ENCODE data around the gene ANP32D.
"Not testable (repeated sequence)": the region's sequence is repeated elsewhere in the genome, so short reads cannot be mapped to it uniquely, and the experiment has no call there.

ANP32D gene

DNA sequence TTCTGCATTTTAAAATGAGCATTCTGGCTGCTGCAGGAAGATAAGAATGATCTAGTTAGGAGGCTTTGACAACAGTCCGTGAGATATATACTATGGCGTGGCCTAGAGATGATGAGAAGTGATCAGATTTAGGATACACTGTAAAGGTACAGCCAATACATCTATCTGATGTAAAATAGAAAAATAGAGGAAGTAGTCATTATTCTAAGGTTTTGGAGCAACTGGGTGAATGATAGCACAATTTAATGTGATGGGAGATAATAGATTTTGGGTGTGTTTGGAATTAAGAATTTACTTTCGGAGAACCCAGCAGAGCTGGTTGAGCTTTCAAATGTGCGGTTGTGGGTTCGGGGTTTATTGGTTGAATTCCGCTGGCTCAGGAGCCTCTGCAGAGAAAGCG is at the start of gene ANP32D:
Gene ANP32D (plus strand): TSS at position 301 of the 400 bp plus-strand sequence. CDS start 106 bp downstream, outside the sequence.
- no peak for DNase-seq (ENCODE audit: low read depth, low spot score)
- Histone ChIP-seq H3K4me1 (ENCODE audit: insufficient read depth, insufficient read length) (no peaks in the 10 kb centered on the region), H3K36me3 (ENCODE audit: insufficient read depth, insufficient read length, low read length) (no peaks in the 10 kb centered on the region), H3K27me3 (ENCODE audit: insufficient read depth, insufficient read length) (no peaks in the 10 kb centered on the region), H3K9me3 (ENCODE audit: insufficient read depth, low read length) (peaks cover 49% of the 10 kb centered on the region), H3K9ac (ENCODE audit: insufficient read length, low read depth) (no peak within 1 kb of the TSS), H3K4me3 (ENCODE audit: insufficient read length, low read depth) (no peak within 1 kb of the TSS)
- no peak for TF ChIP-seq YY1 (IDR thresholded peaks at IDR 0.05; ENCODE audit: insufficient read depth, insufficient read length)
- no peak for TF ChIP-seq SUZ12 (IDR thresholded peaks at IDR 0.05; ENCODE audit: extremely low read depth, insufficient read depth, insufficient read length)
- TF ChIP-seq ZNF274 (IDR thresholded peaks at IDR 0.05; ENCODE audit: low read depth, low read length): no peak

DNA sequence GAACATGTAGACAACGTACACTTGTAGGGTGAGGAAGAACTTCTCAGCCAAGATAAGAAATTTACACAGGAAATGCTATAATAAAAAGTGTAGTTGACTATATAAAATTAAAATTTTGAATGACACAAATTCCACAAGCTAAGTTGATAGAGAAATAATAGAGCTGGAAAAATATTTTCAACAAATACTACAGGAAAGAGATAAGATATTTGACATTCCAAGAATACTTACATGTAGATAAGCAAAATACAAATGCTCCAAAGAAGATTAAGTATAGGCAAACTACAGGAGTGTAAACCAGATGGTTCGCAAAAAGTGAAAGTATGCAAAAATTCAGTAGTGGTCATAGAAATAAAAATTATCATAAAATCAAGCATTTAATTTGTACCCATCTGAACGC is 49.2 kb upstream of the ANP32D start:
- H3K9ac ChIP-seq (ENCODE audit: insufficient read length, low read depth): no peak overlapping the region
- H3K4me1 ChIP-seq (ENCODE audit: insufficient read depth, insufficient read length): no peaks in the 10 kb centered on the region
- no peak overlapping the region for H3K4me3 ChIP-seq (ENCODE audit: insufficient read length, low read depth)
- DNase-seq (ENCODE audit: low read depth, low spot score): no peak
- no peaks in the 10 kb centered on the region for H3K27me3 ChIP-seq (ENCODE audit: insufficient read depth, insufficient read length)
- TF ChIP-seq ZNF274 (IDR thresholded peaks at IDR 0.05; ENCODE audit: low read depth, low read length) (no peak), YY1 (IDR thresholded peaks at IDR 0.05; ENCODE audit: insufficient read depth, insufficient read length) (no peak), SUZ12 (IDR thresholded peaks at IDR 0.05; ENCODE audit: extremely low read depth, insufficient read depth, insufficient read length) (no peak)
- H3K9me3 ChIP-seq (ENCODE audit: insufficient read depth, low read length): no peaks in the 10 kb centered on the region
- no peaks in the 10 kb centered on the region for H3K36me3 ChIP-seq (ENCODE audit: insufficient read depth, insufficient read length, low read length)

DNA sequence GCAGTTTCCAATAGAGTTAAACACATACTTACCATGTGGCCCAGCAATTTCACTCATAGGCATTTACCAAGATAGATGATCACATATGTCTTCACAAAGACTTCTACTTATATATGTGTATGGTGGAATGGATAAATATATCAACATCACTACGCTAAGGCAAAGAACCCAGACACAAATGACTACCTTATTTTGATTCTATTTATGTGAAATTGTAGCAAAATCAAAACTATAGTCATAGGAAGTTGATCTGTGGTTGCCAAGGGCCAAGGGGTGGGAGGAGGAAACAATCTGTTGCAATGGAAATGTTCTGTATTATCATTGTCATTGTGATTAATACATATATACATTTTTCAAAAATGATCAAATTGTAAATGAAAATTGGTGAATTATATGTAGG is 47.7 kb upstream of the ANP32D start:
- Histone ChIP-seq H3K9ac (ENCODE audit: insufficient read length, low read depth) (no peak overlapping the region), H3K4me1 (ENCODE audit: insufficient read depth, insufficient read length) (no peaks in the 10 kb centered on the region), H3K4me3 (ENCODE audit: insufficient read length, low read depth) (no peak overlapping the region), H3K27me3 (ENCODE audit: insufficient read depth, insufficient read length) (no peaks in the 10 kb centered on the region), H3K9me3 (ENCODE audit: insufficient read depth, low read length) (no peaks in the 10 kb centered on the region), H3K36me3 (ENCODE audit: insufficient read depth, insufficient read length, low read length) (no peaks in the 10 kb centered on the region)
- TF ChIP-seq ZNF274 (IDR thresholded peaks at IDR 0.05; ENCODE audit: low read depth, low read length): no peak
- no peak for TF ChIP-seq YY1 (IDR thresholded peaks at IDR 0.05; ENCODE audit: insufficient read depth, insufficient read length)
- TF ChIP-seq SUZ12 (IDR thresholded peaks at IDR 0.05; ENCODE audit: extremely low read depth, insufficient read depth, insufficient read length): no peak
- no peak for DNase-seq (ENCODE audit: low read depth, low spot score)

DNA sequence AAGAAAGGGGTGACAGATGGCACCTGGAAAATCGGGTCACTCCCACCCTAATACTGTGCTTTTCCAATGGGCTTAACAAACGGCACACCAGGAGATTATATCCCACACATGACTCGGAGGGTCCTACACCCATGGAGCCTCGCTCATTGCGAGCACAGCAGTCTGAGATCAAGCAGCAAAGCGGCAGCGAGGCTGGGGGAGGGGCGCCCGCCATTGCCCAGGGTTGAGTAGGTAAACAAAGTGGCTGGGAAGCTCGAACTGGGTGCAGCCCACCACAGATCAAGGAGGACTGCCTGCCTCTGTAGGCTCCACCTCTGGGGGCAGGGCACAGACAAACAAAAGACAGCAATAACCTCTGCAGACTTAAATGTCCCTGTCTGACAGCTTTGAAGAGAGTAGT is 38.3 kb upstream of the ANP32D start:
- H3K9ac ChIP-seq (ENCODE audit: insufficient read length, low read depth); DNase-seq (ENCODE audit: low read depth, low spot score); H3K9me3 ChIP-seq (ENCODE audit: insufficient read depth, low read length); H3K4me1 ChIP-seq (ENCODE audit: insufficient read depth, insufficient read length); H3K36me3 ChIP-seq (ENCODE audit: insufficient read depth, insufficient read length, low read length); H3K27me3 ChIP-seq (ENCODE audit: insufficient read depth, insufficient read length); H3K4me3 ChIP-seq (ENCODE audit: insufficient read length, low read depth): not testable (repeated sequence)

DNA sequence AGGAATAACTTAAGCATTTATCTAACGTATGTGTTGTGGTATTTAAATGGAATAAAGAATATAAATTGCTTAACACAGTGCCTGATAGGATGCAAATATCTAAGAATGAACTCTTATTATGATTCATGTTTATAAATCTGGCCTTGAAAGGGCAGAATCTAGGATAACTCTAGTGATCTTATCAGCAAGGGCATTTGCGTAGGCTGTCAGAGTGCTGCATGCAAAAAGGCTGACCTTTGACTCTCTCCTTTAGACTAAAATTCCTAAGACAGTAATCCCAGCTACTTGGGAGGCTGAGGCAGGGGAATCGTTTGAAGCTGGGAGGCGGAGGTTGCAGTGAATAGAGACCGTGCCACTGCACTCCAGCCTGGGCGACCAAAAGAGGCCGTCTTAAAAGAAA is 31.3 kb upstream of the ANP32D start:
- no peaks in the 10 kb centered on the region for H3K9me3 ChIP-seq (ENCODE audit: insufficient read depth, low read length)

DNA sequence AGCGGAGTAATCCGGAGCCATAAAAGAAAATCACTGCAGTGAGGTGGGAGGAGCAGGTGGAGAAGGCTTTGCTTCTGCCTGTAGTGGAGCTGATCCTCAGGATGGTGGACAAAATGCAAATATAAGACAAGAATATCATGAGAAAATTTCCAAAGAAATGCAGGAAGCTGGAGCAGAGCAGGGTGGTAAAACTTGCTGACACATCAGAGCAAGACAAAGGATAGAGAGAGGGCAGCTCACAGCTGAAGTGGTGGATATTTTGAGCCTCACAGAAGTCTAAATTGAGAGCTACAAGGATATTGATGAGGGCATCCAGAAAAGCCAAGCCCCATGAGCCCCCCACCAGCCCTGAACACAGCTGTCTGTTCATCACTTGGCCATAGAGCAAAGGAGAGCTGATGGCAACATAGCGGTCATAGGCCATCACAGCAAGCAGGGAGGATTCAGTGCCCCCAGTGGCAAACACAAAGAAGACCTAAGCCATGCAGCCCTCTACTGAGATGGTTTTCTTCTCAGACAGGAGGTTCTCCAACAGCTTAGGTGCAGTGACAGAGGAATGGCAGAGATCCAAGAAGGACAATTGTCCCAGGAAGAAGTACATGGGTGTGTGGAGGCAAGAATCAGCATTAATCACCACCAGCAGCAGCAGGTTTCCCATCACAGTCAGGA is 30.0 kb upstream of the ANP32D start:
- Histone ChIP-seq H3K4me3 (ENCODE audit: insufficient read length, low read depth) (no peak overlapping the region), H3K9me3 (ENCODE audit: insufficient read depth, low read length) (no peaks in the 10 kb centered on the region), H3K27me3 (ENCODE audit: insufficient read depth, insufficient read length) (no peaks in the 10 kb centered on the region), H3K9ac (ENCODE audit: insufficient read length, low read depth) (peak overlapping the region; percentile 37), H3K4me1 (ENCODE audit: insufficient read depth, insufficient read length) (peaks cover 6% of the 10 kb centered on the region), H3K36me3 (ENCODE audit: insufficient read depth, insufficient read length, low read length) (no peaks in the 10 kb centered on the region)
- no peak for DNase-seq (ENCODE audit: low read depth, low spot score)
- TF ChIP-seq ZNF274 (IDR thresholded peaks at IDR 0.05; ENCODE audit: low read depth, low read length): no peak

More for the DNA sequence above, 31.3 kb upstream of the ANP32D start:
- Histone ChIP-seq H3K4me3 (ENCODE audit: insufficient read length, low read depth) (no peak overlapping the region), H3K4me1 (ENCODE audit: insufficient read depth, insufficient read length) (peaks cover 6% of the 10 kb centered on the region), H3K36me3 (ENCODE audit: insufficient read depth, insufficient read length, low read length) (no peaks in the 10 kb centered on the region), H3K27me3 (ENCODE audit: insufficient read depth, insufficient read length) (no peaks in the 10 kb centered on the region), H3K9ac (ENCODE audit: insufficient read length, low read depth) (no peak overlapping the region)
- peak; percentile 36 for DNase-seq (ENCODE audit: low read depth, low spot score)
- no peak for TF ChIP-seq ZNF274 (IDR thresholded peaks at IDR 0.05; ENCODE audit: low read depth, low read length)

- Histone ChIP-seq H3K9me3 (ENCODE audit: insufficient read depth, low read length) (peaks cover 17% of the 10 kb centered on the region), H3K36me3 (ENCODE audit: insufficient read depth, insufficient read length, low read length) (no peaks in the 10 kb centered on the region), H3K4me3 (ENCODE audit: insufficient read length, low read depth) (no peak overlapping the region), H3K4me1 (ENCODE audit: insufficient read depth, insufficient read length) (peaks cover 6% of the 10 kb centered on the region), H3K9ac (ENCODE audit: insufficient read length, low read depth) (no peak overlapping the region), H3K27me3 (ENCODE audit: insufficient read depth, insufficient read length) (no peaks in the 10 kb centered on the region)
- TF ChIP-seq YY1 (IDR thresholded peaks at IDR 0.05; ENCODE audit: insufficient read depth, insufficient read length): no peak
- TF ChIP-seq ZNF274 (IDR thresholded peaks at IDR 0.05; ENCODE audit: low read depth, low read length): no peak
- no peak for TF ChIP-seq SUZ12 (IDR thresholded peaks at IDR 0.05; ENCODE audit: extremely low read depth, insufficient read depth, insufficient read length)
- DNase-seq (ENCODE audit: low read depth, low spot score): no peak
Observed at GRCh38 chr12:48445538-48445937, 26.8 kb upstream of the ANP32D start.

All from NT2/D1 (cell line).